Esophagus squamous epithelium (tissue), 4 donors: Measurements from ENCODE around the gene BPIFB4.

ENCODE experiments used
- POLR2A ChIP-seq, 4 donors: fragments of 450-650 bp; IDR thresholded peaks; one replicate each; pipeline ENCODE4 v1.6.1; 2017; ENCODE audit warnings: antibody characterized with exemption in 4 of 4, mild to moderate bottlenecking in 4 of 4, moderate library complexity in 3 of 4
- TF ChIP-seq, protein P1 (sequence below), 6 experiments: fragments of 450-650 bp in 4 of 6; fragments of 200-600 bp in 2 of 6; sonication (generic) in 2 of 6; IDR thresholded peaks; one replicate each; pipeline ENCODE4 v1.5.1; 2016 to 2019; ENCODE audit warnings: antibody characterized with exemption in 6 of 6, mild to moderate bottlenecking in 4 of 6, moderate library complexity in 4 of 6

DNA sequence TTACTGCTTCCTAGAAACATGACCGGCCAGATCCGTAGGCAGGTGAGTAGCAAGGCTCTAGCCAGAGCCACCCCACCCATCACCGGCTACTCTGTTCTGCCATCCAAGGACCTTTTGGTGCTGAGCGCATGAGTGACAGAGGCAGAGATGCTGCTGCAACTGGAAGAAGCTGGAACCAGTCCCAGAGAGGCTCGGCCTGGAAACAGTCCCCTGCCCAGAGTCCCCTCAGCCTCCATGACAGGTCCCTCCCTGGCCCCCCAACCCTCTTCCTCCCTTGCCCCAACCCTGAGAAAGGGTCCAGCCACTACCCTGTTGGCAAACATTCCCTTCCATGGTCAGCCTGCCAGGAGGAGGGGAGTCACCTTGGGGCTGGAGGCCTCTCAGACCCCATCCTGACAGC, 31.9 kb downstream of the BPIFB4 start:
- no peak for TF ChIP-seq POLR2A (IDR thresholded peaks at IDR 0.05)
- TF ChIP-seq, protein P1, sequence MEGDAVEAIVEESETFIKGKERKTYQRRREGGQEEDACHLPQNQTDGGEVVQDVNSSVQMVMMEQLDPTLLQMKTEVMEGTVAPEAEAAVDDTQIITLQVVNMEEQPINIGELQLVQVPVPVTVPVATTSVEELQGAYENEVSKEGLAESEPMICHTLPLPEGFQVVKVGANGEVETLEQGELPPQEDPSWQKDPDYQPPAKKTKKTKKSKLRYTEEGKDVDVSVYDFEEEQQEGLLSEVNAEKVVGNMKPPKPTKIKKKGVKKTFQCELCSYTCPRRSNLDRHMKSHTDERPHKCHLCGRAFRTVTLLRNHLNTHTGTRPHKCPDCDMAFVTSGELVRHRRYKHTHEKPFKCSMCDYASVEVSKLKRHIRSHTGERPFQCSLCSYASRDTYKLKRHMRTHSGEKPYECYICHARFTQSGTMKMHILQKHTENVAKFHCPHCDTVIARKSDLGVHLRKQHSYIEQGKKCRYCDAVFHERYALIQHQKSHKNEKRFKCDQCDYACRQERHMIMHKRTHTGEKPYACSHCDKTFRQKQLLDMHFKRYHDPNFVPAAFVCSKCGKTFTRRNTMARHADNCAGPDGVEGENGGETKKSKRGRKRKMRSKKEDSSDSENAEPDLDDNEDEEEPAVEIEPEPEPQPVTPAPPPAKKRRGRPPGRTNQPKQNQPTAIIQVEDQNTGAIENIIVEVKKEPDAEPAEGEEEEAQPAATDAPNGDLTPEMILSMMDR (IDR thresholded peaks at IDR 0.05), result no peak
